PC-3 (cell line): ENCODE data around the gene UGT1A8.

Source experiments
- EZH2 ChIP-seq: fragments of 300-600 bp; sonication (generic); IDR thresholded peaks from one replicate; pipeline ENCODE4 v1.6.1; 2017; ENCODE audit warnings: antibody characterized with exemption, mild to moderate bottlenecking, low read length; ENCODE audit not compliant: unreplicated experiment
- EZH2phosphoT487 ChIP-seq: fragments of 300-600 bp; sonication (generic); IDR thresholded peaks from 2 replicates; pipeline ENCODE4 v1.6.1; 2018; ENCODE audit warnings: mild to moderate bottlenecking, antibody characterized with exemption, low read length, borderline replicate concordance
- TF ChIP-seq, protein P1 (sequence below): fragments of 300-600 bp; sonication (generic); conservative IDR thresholded peaks from 2 replicates; pipeline ENCODE4 v1.5.1; 2017; ENCODE audit warnings: antibody characterized with exemption, low read depth, mild to moderate bottlenecking, low read length

DNA sequence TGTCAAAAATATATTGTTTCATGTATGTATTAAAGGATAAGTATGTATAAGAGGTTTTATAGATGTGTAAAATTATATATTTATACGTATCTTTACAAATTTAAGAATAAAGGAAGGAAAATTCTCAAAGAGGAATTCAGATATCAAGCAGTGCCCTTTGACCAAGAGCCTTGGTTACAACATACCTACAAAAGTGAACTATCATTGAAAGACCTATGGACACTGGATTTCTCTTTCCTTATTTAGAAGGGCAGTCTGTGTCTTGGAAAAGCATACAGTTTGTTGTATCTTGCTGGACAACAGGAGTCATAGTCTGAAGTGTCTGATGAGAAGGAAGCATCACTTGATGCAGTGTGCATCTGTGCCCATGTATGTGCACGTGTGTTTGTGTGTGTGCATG, 29.0 kb upstream of the UGT1A8 start:
- TF ChIP-seq, protein P1, sequence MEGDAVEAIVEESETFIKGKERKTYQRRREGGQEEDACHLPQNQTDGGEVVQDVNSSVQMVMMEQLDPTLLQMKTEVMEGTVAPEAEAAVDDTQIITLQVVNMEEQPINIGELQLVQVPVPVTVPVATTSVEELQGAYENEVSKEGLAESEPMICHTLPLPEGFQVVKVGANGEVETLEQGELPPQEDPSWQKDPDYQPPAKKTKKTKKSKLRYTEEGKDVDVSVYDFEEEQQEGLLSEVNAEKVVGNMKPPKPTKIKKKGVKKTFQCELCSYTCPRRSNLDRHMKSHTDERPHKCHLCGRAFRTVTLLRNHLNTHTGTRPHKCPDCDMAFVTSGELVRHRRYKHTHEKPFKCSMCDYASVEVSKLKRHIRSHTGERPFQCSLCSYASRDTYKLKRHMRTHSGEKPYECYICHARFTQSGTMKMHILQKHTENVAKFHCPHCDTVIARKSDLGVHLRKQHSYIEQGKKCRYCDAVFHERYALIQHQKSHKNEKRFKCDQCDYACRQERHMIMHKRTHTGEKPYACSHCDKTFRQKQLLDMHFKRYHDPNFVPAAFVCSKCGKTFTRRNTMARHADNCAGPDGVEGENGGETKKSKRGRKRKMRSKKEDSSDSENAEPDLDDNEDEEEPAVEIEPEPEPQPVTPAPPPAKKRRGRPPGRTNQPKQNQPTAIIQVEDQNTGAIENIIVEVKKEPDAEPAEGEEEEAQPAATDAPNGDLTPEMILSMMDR = no peak
- TF ChIP-seq EZH2 (no peak), EZH2phosphoT487 (no peak)
